Measurements from ENCODE around the gene NHLRC2. TPM values are rescaled to one million over a fixed set of nuclear protein-coding genes. Genes with fewer than 3 reads are reported as not detected.

NHLRC2 gene
- total and polyA plus RNA-seq, 10 donors = 3.4 to 71.1 (median 47.1) TPM

GRCh38 chr10:113950268-113950667 lies 95.8 kb downstream of the NHLRC2 start:
- H3K27ac ChIP-seq = no peak overlapping the region
- intact Hi-C loops (cut with DNase I; ENCODE audit: low total_unique reads) = no loop called here

DNA sequence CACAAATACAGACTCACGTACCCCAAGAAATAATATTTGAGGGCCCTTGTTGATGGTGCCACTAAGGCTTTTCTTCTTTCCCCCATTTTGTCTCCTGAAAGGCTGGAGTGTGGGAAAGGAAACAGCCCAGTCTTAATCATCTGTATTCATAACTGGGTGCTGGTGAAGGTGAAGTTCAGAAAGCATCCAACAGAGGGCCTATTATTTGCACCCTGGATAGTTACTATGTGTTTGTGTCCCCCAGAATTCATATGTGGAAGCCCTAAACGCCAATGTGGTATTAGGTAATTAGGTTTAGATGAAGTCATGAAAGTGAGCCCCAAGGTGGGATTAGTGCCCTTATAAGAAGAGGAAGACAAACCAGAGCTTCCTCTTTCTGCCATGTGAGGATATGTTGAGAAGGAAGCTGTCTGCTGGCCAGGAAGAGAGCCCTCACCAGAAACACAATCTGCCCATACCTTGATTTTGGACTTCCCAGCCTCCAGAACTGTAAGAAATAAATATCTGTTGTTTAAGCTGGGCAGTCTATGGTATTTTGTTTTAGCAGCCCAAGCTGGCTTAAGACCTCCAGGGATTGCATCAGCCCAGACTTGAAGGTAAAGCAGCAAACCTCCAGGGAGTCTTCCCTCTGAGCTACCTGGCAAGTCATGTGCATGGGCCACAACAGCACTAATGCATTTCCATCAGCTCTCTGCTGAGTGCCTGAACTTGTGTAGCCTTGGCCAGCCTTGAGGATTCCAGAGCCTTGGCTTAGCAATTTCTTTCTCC lies 99.2 kb downstream of the NHLRC2 start:
- no peak for DNase-seq
- 63 to 89% (median 71%) methylated on average over 2 of the region's 2 CpGs for WGBS, 5 donors
- no peaks in the 10 kb centered on the region for H3K27me3 ChIP-seq (replicated peaks in 1 of 7)
- intact Hi-C loops (cut with DNase I; ENCODE audit: low total_unique reads) = no loop called here
- no peak overlapping the region for H3K27ac ChIP-seq
- peaks cover 0 to 17% (median 10%) of the 10 kb centered on the region in 8 donors for H3K9me3 ChIP-seq
- TF ChIP-seq POLR2A (IDR thresholded peaks at IDR 0.05) (no peak), POLR2AphosphoS5 (IDR thresholded peaks at IDR 0.05) (no peak), CTCF (IDR thresholded peaks at IDR 0.05 in 8 of 11, conservative IDR thresholded peaks at IDR 0.05 in 3 of 11) (peak in 5 of 11 experiments; percentile 12 to 18 (median 17))
- peaks cover 0 to 5% (median under 1%) of the 10 kb centered on the region in 6 donors for H3K4me1 ChIP-seq
- H3K36me3 ChIP-seq = no peaks in the 10 kb centered on the region
- no peak overlapping the region for H3K4me3 ChIP-seq

More at GRCh38 chr10:113950268-113950667, 95.8 kb downstream of the NHLRC2 start:
- H3K4me3 ChIP-seq = no peak overlapping the region
- H3K4me1 ChIP-seq = peaks cover 0 to 9% (median 4%) of the 10 kb centered on the region in 6 donors
- no peaks in the 10 kb centered on the region for H3K27me3 ChIP-seq (replicated peaks in 1 of 7)
- H3K9me3 ChIP-seq = peaks cover 0 to 17% (median 10%) of the 10 kb centered on the region in 8 donors
- H3K36me3 ChIP-seq = no peaks in the 10 kb centered on the region
- TF ChIP-seq POLR2AphosphoS5 (IDR thresholded peaks at IDR 0.05) = no peak
- no peak for DNase-seq

DNA sequence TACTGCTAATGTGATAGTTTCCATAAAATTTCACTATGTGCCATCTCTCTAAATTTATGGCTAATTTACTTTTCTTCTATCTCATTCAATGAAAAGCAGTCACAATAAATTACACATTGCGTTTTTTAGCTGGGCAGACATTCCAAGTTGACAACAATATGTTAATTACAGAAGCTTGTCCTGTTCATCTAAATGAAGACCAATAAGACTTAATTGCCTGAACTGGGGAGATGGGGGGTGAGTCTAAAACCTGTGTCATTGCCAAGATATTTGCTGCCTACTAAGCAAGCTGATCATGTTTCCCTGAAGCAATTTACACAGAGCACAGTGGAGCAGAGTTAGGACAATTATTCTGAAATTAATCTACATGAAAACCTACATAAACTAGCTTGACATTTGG lies 99.9 kb downstream of the NHLRC2 start:
- no peaks in the 10 kb centered on the region for H3K27me3 ChIP-seq (replicated peaks in 1 of 7)
- peaks cover 0 to 17% (median 10%) of the 10 kb centered on the region in 8 donors for H3K9me3 ChIP-seq
- H3K27ac ChIP-seq = no peak overlapping the region
- no peak for DNase-seq
- intact Hi-C loops (cut with DNase I; ENCODE audit: low total_unique reads) = no loop called here
- H3K4me3 ChIP-seq = no peak overlapping the region
- peaks cover 0 to 12% (median 5%) of the 10 kb centered on the region in 6 donors for H3K4me1 ChIP-seq
- 83 to 95% (median 90%) methylated on average over 1 of the region's 1 CpG for WGBS, 5 donors
- H3K36me3 ChIP-seq = no peaks in the 10 kb centered on the region
- TF ChIP-seq POLR2A (IDR thresholded peaks at IDR 0.05) = no peak
- TF ChIP-seq POLR2AphosphoS5 (IDR thresholded peaks at IDR 0.05) = no peak

DNA sequence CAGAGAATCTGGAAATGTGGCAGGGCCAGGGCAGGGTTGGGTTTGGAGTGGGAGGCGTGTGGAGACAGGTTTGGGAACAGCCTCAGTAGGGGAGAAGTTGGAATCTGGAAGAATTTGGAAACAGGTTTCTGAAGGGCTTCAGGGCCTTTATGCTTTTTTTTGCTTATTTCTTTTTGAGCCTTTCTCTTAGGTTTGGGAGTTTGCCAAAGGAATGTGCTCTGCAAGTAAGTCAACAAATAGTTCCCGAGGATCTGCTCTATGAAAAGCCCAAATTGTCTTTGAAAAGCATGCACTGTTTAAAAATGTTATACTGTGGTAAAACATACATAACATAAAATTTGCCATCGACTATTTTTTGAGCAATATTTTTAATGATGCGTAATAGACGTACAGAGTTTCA lies 102.6 kb downstream of the NHLRC2 start:
- 80 to 92% (median 87%) methylated on average over 5 of the region's 5 CpGs for WGBS, 5 donors

More for the DNA sequence above, 102.6 kb downstream of the NHLRC2 start:
- H3K4me3 ChIP-seq = no peak overlapping the region
- H3K36me3 ChIP-seq = no peaks in the 10 kb centered on the region
- H3K27me3 ChIP-seq (replicated peaks in 1 of 7) = no peaks in the 10 kb centered on the region
- DNase-seq = no peak
- peak overlapping the region in 2 of 8 donors; percentile 6 to 16 for H3K27ac ChIP-seq
- peaks cover 0 to 34% (median 21%) of the 10 kb centered on the region in 6 donors for H3K4me1 ChIP-seq
- intact Hi-C loops (cut with DNase I; ENCODE audit: low total_unique reads) = no loop called here
- peaks cover 0 to 17% (median 10%) of the 10 kb centered on the region in 8 donors for H3K9me3 ChIP-seq
- TF ChIP-seq CTCF (IDR thresholded peaks at IDR 0.05 in 8 of 11, conservative IDR thresholded peaks at IDR 0.05 in 3 of 11) (no peak), POLR2AphosphoS5 (IDR thresholded peaks at IDR 0.05) (no peak), POLR2A (IDR thresholded peaks at IDR 0.05) (no peak)
